Activated CD8-positive, alpha-beta T cell treated with anti-CD3 and anti-CD28 coated beads for 36 hours (primary cell): ENCODE results near the gene PKP3. TPM values are rescaled to one million over a fixed set of nuclear protein-coding genes. Genes with fewer than 3 reads are reported as not detected.

Source experiments
- ATAC-seq: fragments of 200-7000 bp; cut with Tn5 transposase; one replicate; pipeline ENCODE4 v1.10.0; 2021; ENCODE audit warnings: mild to moderate bottlenecking, moderate library complexity
- CTCF ChIA-PET: fragments of 350-600 bp; sonication (Branson Sonifier 250); formaldehyde crosslinking; loops from one replicate; lab custom pipeline; 2021; ENCODE audit warnings: antibody characterized with exemption; lab: Charles Lee
- POLR2A ChIA-PET: fragments of 350-600 bp; sonication (Branson Sonifier 250); formaldehyde crosslinking; loops from one replicate; lab custom pipeline; 2021; ENCODE audit warnings: antibody characterized with exemption; lab: Charles Lee
- DNase-seq: peaks from one replicate; pipeline ENCODE4 v3.0.0-alpha.2; 2020
- H3K27ac Mint-ChIP-seq: one replicate; pipeline ENCODE4 v1.8.0; 2021; ENCODE audit warnings: mild to moderate bottlenecking, mixed read lengths
- H3K27me3 Mint-ChIP-seq: one replicate; pipeline ENCODE4 v1.8.0; 2021; ENCODE audit warnings: mixed read lengths
- H3K36me3 Mint-ChIP-seq: one replicate; pipeline ENCODE4 v1.8.0; 2021; ENCODE audit warnings: low read depth, mixed read lengths
- H3K4me1 Mint-ChIP-seq: one replicate; pipeline ENCODE4 v1.8.0; 2021; ENCODE audit warnings: low read depth, mixed read lengths
- H3K4me3 Mint-ChIP-seq: one replicate; pipeline ENCODE4 v1.8.0; 2021; ENCODE audit warnings: mild to moderate bottlenecking, moderate library complexity, mixed read lengths
- H3K9me3 Mint-ChIP-seq: one replicate; pipeline ENCODE4 v1.8.0; 2021; ENCODE audit warnings: mixed read lengths
- CTCF ChIP-seq: fragments of 200-600 bp; IDR thresholded peaks from one replicate; pipeline ENCODE4 v1.8.0; 2022; ENCODE audit warnings: antibody characterized with exemption, mild to moderate bottlenecking
- intact Hi-C: fragments of 100-400 bp; cut with micrococcal nuclease; formaldehyde crosslinking; loops from one replicate; pipeline ENCODE4 v1.10.0; 2022
- total RNA-seq, 2 experiments: library from RNA; stranded (reverse); gene quantifications; one replicate each; pipeline ENCODE4 v1.2.3, GENCODE V29; 2021

Gene PKP3
- total RNA-seq, 2 experiments from 2014 or later, result 0.18 TPM; not detected in 1

DNA sequence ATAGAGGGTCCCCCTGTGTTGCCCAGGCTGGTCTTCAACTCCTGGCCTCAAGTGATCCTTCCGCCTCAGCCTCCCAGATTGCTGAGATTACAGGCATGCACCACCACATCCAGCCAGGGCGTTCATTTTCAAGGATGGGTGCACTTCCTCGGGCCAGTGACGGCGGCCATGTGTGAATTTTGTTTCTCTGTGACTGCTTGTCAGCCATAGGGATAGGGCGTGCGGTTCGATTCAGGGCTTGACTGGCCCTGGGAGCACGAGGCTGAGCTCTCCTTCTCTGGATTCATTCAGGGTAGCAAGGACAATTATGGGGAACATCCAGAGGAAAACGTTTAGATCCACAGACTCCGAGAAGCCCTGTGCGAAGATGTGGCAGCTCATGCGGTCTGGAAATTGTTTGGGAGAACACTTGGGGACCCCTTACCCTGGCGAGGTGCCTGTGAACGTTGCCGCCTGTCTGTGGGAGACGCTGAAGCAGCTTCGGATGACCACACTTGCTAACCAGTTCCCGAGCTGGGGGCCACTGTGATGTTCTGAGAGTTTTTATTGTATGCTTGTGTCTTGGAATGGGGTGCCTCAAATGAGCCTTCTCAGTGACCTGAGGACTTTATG lies 59.0 kb downstream of the PKP3 start:
- POLR2A ChIA-PET, result interaction anchor here (0.6 to 1.2 kb wide), 2 partner anchors 35 to 186 kb away, joined by 3 read pairs; no protein-coding TSS in a partner anchor
- ATAC-seq (no peak), DNase-seq (no peak)
- Mint-ChIP-seq H3K4me3 (no peak overlapping the region), H3K4me1 (peaks cover 49% of the 10 kb centered on the region), H3K27me3 (no peaks in the 10 kb centered on the region), H3K36me3 (peaks cover 29% of the 10 kb centered on the region), H3K9me3 (no peaks in the 10 kb centered on the region), H3K27ac (no peak overlapping the region)
- intact Hi-C loops, result no loop called here
- CTCF ChIA-PET, result interaction anchor here (0.8 to 1.2 kb wide), 2 partner anchors 66 to 149 kb away, joined by 3 read pairs; no protein-coding TSS in a partner anchor
- no peak for TF ChIP-seq CTCF

DNA sequence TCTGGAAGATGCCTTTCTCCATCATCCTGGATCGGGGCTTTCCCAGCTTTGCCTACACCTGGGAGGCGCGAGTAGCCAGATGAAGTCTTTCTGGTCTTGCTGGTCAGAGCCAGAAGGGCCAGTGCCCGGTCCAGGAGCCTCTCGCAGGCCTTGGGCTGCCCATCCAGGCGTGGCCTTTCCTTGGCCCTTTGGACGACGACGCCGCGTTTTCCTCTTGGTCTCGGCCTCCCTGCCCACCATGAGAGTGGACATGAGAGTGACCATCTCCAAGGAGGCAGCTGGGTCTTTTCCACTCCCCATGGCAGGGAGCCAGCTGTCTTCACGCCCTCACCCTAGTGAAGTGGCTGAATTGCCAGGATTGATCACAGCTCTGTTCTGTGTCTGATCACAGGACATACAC lies 59.6 kb downstream of the PKP3 start:
- Mint-ChIP-seq H3K27ac (no peak overlapping the region), H3K36me3 (peaks cover 29% of the 10 kb centered on the region), H3K27me3 (no peaks in the 10 kb centered on the region), H3K4me3 (no peak overlapping the region), H3K9me3 (no peaks in the 10 kb centered on the region), H3K4me1 (peaks cover 49% of the 10 kb centered on the region)
- CTCF ChIA-PET, result interaction anchor here (0.8 kb wide), 1 partner anchor 65 kb away, joined by 3 read pairs; no protein-coding TSS in a partner anchor
- DNase-seq, result no peak
- TF ChIP-seq CTCF, result no peak
- POLR2A ChIA-PET, result interaction anchor here (0.6 kb wide), 1 partner anchor 187 kb away, joined by 3 read pairs; no protein-coding TSS in a partner anchor
- no peak for ATAC-seq
- intact Hi-C loops, result no loop called here

DNA sequence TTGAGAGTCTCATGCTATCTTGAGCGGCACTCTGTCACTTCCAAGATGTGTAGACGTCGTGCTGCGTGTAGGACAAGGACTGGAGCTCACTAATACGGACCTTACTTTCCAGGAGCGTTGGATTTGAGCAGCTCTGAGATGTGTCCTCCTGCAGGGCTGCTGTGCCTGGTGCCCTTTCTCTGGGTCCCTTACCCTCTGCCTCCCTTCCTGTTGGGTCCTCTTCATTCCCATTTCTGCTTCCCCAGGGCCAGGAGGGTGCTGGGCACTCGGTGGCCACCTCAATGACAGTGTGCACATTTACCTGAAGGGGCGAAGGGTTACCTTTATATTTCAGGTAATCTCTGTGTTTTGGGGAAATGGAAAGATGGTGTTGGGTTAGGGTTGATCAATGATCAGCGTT lies 60.0 kb downstream of the PKP3 start:
- CTCF ChIA-PET, result interaction anchor here (1.1 kb wide), 1 partner anchor 204 kb away, joined by 3 read pairs; no protein-coding TSS in a partner anchor

More for the DNA sequence above, 60.0 kb downstream of the PKP3 start:
- Mint-ChIP-seq H3K27me3 (no peaks in the 10 kb centered on the region), H3K36me3 (peaks cover 29% of the 10 kb centered on the region), H3K27ac (no peak overlapping the region), H3K4me3 (no peak overlapping the region), H3K9me3 (no peaks in the 10 kb centered on the region), H3K4me1 (peaks cover 46% of the 10 kb centered on the region)
- no peak for DNase-seq
- ATAC-seq, result no peak
- POLR2A ChIA-PET, result no interaction called here
- intact Hi-C loops, result no loop called here
- no peak for TF ChIP-seq CTCF

Other genes with a start within 250 kb of the PKP3 start
- gene SCGB1C1, start 201.1 kb upstream of the PKP3 start, total RNA-seq, result not detected
- gene BET1L, start 186.8 kb upstream of the PKP3 start, total RNA-seq, result 10 to 100 TPM; 58.4 to 68.9 TPM
- gene RIC8A, start 186.5 kb upstream of the PKP3 start, total RNA-seq, result 100 to 1,000 TPM in 1 of 2 experiments, 10 to 100 TPM in 1; 96.5 to 108 TPM
- 10 to 100 TPM; 27.7 to 32.1 TPM for gene SIRT3, start 157.9 kb upstream of the PKP3 start, total RNA-seq
- gene PSMD13, start 157.2 kb upstream of the PKP3 start, total RNA-seq, result 100 to 1,000 TPM; 220 to 228 TPM
- 1 to 10 TPM; 3.3 to 3.4 TPM for gene NLRP6, start 115.8 kb upstream of the PKP3 start, total RNA-seq
- 100 to 1,000 TPM; 298 to 308 TPM for gene PGGHG, start 105.1 kb upstream of the PKP3 start, total RNA-seq
- not detected for gene IFITM5, start 94.7 kb upstream of the PKP3 start, total RNA-seq
- 100 to 1,000 TPM; 540 to 549 TPM for gene IFITM2, start 86.4 kb upstream of the PKP3 start, total RNA-seq
- 100 to 1,000 TPM; 296 to 304 TPM for gene IFITM1, start 80.2 kb upstream of the PKP3 start, total RNA-seq
- 10 to 100 TPM; 52.8 to 58.0 TPM for gene IFITM3, start 73.3 kb upstream of the PKP3 start, total RNA-seq
- gene B4GALNT4, start 24.7 kb upstream of the PKP3 start, total RNA-seq, result 1 to 10 TPM; 1.5 to 3.4 TPM
- gene SIGIRR, start 20.8 kb downstream of the PKP3 start, total RNA-seq, result 10 to 100 TPM; 33.9 to 35.0 TPM
- 10 to 100 TPM; 28.2 to 29.0 TPM for gene ANO9, start 47.8 kb downstream of the PKP3 start, total RNA-seq
- gene PTDSS2, start 56.1 kb downstream of the PKP3 start, total RNA-seq, result 10 to 100 TPM; 17.4 to 18.0 TPM
- 100 to 1,000 TPM; 105 to 110 TPM for gene RNH1, start 113.0 kb downstream of the PKP3 start, total RNA-seq
- gene HRAS, start 141.4 kb downstream of the PKP3 start, total RNA-seq, result 10 to 100 TPM; 30.4 to 34.6 TPM
- under 1 TPM; 0.67 to 0.99 TPM for gene LRRC56, start 143.3 kb downstream of the PKP3 start, total RNA-seq
- gene LMNTD2, start 166.5 kb downstream of the PKP3 start, total RNA-seq, result 1 to 10 TPM in 1 of 2 experiments, under 1 TPM in 1; 0.88 to 1.3 TPM
- 10 to 100 TPM; 16.8 to 17.3 TPM for gene RASSF7, start 166.8 kb downstream of the PKP3 start, total RNA-seq
- 10 to 100 TPM; 43.1 to 44.5 TPM for gene PHRF1, start 182.3 kb downstream of the PKP3 start, total RNA-seq
- 10 to 100 TPM; 34.6 to 37.5 TPM for gene IRF7, start 221.7 kb downstream of the PKP3 start, total RNA-seq
- not detected for gene CDHR5, start 230.7 kb downstream of the PKP3 start, total RNA-seq
- gene SCT, start 233.0 kb downstream of the PKP3 start, total RNA-seq, result not detected
- gene DRD4, start 243.1 kb downstream of the PKP3 start, total RNA-seq, result under 1 TPM; 0.88 to 0.89 TPM